ENCODE data around the gene B4GALT6. TPM values are rescaled to one million over a fixed set of nuclear protein-coding genes. Genes with fewer than 3 reads are reported as not detected.

The B4GALT6 gene
- total and polyA plus RNA-seq, 2 of the 13 experiments (the other 11 are each of a cell fraction or from before 2014, with no cell fraction given), result 1.9 to 3.3 TPM

DNA sequence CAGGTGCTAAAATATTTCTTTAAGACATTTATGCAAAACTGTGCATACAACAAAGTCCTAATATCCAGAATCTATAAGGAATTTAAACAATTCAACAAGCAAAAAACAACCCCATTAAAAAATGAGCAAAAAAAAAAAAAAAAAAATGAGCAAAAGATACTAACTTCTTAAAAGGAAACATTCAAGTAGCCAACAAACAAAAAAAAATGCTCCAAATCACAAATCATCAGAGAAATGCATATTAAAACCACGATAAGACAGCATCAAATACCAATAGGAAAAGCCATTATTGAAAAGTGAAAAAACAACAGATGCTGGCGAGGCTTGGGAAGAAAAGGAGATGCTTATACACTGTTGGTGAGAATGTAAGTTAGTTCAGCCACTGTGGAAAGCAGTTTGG is 34.9 kb downstream of the B4GALT6 start:
- in situ Hi-C loops (cut with HindIII; ENCODE audit: extremely low pct_ligation_motif_present, low pct_unique_long_range_greater_than_20kb) (no loop called here), intact Hi-C loops (cut with micrococcal nuclease; ENCODE audit: unreplicated experiment) (no loop called here)
- DNase-seq (ENCODE audit: low spot score), result no peak
- H3K9me3 ChIP-seq (ENCODE audit: low read length), result no peaks in the 10 kb centered on the region
- ChIA-PET POLR2A (no interaction called here), CTCF (ENCODE audit: low intra/inter-chr PET ratio, low total read pairs) (no interaction called here)
- H2AFZ ChIP-seq (ENCODE audit: low read length), result no peak overlapping the region
- ATAC-seq, result no peak
- 68% methylated on average over 2 of the region's 2 CpGs for WGBS (ENCODE audit: low lambda C conversion rate)
- H3K27ac ChIP-seq (ENCODE audit: extremely low read length, insufficient read depth, low read length), result no peak overlapping the region
- no peaks in the 10 kb centered on the region for H3K79me2 ChIP-seq (ENCODE audit: insufficient read depth, low read length)
- H3K9ac ChIP-seq (ENCODE audit: insufficient read depth, low read depth, low read length), result no peak overlapping the region
- no peaks in the 10 kb centered on the region for H4K20me1 ChIP-seq (ENCODE audit: insufficient read depth, low read length)
- peaks cover 35% of the 10 kb centered on the region for H3K4me1 ChIP-seq (ENCODE audit: insufficient read depth, low read length)
- H3K27me3 ChIP-seq (ENCODE audit: control insufficient read depth in 1 of 2, insufficient read depth in 2 of 2, low read length in 2 of 2), result no peaks in the 10 kb centered on the region
- BruUV-seq (replicated peaks), result no TSS peak
- H3K36me3 ChIP-seq (replicated peaks in 1 of 2; ENCODE audit: control insufficient read depth in 1 of 2, insufficient read depth in 2 of 2, low read length in 2 of 2), result no peaks in the 10 kb centered on the region
- no peak overlapping the region for H3K4me3 ChIP-seq (replicated peaks in 1 of 3; ENCODE audit: insufficient read depth in 1 of 3, low read depth in 2 of 3, low read length in 3 of 3)
- no peak for FAIRE-seq
- H3K4me2 ChIP-seq (ENCODE audit: low read depth, low read length), result no peak overlapping the region
- TF ChIP-seq, protein P1, sequence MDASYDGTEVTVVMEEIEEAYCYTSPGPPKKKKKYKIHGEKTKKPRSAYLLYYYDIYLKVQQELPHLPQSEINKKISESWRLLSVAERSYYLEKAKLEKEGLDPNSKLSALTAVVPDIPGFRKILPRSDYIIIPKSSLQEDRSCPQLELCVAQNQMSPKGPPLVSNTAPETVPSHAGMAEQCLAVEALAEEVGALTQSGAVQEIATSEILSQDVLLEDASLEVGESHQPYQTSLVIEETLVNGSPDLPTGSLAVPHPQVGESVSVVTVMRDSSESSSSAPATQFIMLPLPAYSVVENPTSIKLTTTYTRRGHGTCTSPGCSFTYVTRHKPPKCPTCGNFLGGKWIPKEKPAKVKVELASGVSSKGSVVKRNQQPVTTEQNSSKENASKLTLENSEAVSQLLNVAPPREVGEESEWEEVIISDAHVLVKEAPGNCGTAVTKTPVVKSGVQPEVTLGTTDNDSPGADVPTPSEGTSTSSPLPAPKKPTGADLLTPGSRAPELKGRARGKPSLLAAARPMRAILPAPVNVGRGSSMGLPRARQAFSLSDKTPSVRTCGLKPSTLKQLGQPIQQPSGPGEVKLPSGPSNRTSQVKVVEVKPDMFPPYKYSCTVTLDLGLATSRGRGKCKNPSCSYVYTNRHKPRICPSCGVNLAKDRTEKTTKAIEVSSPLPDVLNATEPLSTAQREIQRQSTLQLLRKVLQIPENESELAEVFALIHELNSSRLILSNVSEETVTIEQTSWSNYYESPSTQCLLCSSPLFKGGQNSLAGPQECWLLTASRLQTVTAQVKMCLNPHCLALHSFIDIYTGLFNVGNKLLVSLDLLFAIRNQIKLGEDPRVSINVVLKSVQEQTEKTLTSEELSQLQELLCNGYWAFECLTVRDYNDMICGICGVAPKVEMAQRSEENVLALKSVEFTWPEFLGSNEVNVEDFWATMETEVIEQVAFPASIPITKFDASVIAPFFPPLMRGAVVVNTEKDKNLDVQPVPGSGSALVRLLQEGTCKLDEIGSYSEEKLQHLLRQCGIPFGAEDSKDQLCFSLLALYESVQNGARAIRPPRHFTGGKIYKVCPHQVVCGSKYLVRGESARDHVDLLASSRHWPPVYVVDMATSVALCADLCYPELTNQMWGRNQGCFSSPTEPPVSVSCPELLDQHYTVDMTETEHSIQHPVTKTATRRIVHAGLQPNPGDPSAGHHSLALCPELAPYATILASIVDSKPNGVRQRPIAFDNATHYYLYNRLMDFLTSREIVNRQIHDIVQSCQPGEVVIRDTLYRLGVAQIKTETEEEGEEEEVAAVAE (CRISPR knock-in tag; IDR thresholded peaks at IDR 0.05; ENCODE audit: borderline replicate concordance), result no peak
- TF ChIP-seq, protein P2, sequence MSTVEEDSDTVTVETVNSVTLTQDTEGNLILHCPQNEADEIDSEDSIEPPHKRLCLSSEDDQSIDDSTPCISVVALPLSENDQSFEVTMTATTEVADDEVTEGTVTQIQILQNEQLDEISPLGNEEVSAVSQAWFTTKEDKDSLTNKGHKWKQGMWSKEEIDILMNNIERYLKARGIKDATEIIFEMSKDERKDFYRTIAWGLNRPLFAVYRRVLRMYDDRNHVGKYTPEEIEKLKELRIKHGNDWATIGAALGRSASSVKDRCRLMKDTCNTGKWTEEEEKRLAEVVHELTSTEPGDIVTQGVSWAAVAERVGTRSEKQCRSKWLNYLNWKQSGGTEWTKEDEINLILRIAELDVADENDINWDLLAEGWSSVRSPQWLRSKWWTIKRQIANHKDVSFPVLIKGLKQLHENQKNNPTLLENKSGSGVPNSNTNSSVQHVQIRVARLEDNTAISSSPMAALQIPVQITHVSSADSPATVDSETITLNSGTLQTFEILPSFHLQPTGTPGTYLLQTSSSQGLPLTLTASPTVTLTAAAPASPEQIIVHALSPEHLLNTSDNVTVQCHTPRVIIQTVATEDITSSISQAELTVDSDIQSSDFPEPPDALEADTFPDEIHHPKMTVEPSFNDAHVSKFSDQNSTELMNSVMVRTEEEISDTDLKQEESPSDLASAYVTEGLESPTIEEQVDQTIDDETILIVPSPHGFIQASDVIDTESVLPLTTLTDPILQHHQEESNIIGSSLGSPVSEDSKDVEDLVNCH (CRISPR knock-in tag; IDR thresholded peaks at IDR 0.05), result no peak
- no peak for TF ChIP-seq AGO1 (IDR thresholded peaks at IDR 0.05; ENCODE audit: low read depth, low read length, poor library complexity, severe bottlenecking)
- no peak for TF ChIP-seq ZNF331 (CRISPR knock-in tag; IDR thresholded peaks at IDR 0.05)
- no peak for TF ChIP-seq ZNF619 (CRISPR knock-in tag; IDR thresholded peaks at IDR 0.05)
- TF ChIP-seq MAFK (conservative IDR thresholded peaks at IDR 0.05 in 1 of 2, IDR thresholded peaks at IDR 0.05 in 1 of 2; ENCODE audit: low read length in 2 of 2), result no peak
- TF ChIP-seq, protein P3, sequence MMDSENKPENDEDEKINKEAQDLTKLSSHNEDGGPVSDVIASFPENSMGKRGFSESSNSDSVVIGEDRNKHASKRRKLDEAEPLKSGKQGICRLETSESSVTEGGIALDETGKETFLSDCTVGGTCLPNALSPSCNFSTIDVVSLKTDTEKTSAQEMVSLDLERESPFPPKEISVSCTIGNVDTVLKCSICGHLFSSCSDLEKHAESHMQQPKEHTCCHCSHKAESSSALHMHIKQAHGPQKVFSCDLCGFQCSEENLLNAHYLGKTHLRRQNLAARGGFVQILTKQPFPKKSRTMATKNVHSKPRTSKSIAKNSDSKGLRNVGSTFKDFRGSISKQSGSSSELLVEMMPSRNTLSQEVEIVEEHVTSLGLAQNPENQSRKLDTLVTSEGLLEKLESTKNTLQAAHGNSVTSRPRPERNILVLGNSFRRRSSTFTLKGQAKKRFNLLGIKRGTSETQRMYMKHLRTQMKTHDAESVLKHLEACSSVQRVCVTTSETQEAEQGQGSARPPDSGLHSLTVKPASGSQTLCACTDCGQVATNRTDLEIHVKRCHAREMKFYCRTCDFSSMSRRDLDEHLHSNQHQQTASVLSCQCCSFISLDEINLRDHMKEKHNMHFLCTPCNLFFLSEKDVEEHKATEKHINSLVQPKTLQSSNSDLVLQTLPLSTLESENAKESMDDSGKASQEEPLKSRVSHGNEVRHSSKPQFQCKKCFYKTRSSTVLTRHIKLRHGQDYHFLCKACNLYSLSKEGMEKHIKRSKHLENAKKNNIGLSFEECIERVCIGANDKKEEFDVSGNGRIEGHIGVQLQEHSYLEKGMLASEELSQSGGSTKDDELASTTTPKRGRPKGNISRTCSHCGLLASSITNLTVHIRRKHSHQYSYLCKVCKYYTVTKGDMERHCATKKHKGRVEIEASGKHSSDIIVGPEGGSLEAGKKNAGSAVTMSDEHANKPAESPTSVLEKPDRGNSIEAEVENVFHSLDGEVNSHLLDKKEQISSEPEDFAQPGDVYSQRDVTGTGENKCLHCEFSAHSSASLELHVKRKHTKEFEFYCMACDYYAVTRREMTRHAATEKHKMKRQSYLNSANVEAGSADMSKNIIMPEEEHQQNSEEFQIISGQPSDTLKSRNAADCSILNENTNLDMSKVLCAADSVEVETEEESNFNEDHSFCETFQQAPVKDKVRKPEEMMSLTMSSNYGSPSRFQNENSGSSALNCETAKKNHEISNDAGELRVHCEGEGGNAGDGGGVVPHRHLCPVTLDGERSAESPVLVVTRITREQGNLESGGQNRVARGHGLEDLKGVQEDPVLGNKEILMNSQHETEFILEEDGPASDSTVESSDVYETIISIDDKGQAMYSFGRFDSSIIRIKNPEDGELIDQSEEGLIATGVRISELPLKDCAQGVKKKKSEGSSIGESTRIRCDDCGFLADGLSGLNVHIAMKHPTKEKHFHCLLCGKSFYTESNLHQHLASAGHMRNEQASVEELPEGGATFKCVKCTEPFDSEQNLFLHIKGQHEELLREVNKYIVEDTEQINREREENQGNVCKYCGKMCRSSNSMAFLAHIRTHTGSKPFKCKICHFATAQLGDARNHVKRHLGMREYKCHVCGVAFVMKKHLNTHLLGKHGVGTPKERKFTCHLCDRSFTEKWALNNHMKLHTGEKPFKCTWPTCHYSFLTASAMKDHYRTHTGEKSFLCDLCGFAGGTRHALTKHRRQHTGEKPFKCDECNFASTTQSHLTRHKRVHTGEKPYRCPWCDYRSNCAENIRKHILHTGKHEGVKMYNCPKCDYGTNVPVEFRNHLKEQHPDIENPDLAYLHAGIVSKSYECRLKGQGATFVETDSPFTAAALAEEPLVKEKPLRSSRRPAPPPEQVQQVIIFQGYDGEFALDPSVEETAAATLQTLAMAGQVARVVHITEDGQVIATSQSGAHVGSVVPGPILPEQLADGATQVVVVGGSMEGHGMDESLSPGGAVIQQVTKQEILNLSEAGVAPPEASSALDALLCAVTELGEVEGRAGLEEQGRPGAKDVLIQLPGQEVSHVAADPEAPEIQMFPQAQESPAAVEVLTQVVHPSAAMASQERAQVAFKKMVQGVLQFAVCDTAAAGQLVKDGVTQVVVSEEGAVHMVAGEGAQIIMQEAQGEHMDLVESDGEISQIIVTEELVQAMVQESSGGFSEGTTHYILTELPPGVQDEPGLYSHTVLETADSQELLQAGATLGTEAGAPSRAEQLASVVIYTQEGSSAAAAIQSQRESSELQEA (CRISPR knock-in tag; IDR thresholded peaks at IDR 0.05; ENCODE audit: not compliant biosample characterization), result no peak

Measured in HepG2 (cell line).